HL-60 (cell line): ENCODE measurements around the gene KCNG2.

ENCODE experiments used
- CTCF ChIP-seq: IDR thresholded peaks from one replicate; pipeline ENCODE4 v1.5.1; 2011; ENCODE audit warnings: low read length, control low read depth, inconsistent platforms; ENCODE audit not compliant: insufficient read depth
- GABPA ChIP-seq: IDR thresholded peaks from 2 replicates; pipeline ENCODE4 v1.6.1; 2012; ENCODE audit warnings: low read depth
- POLR2AphosphoS5 ChIP-seq: IDR thresholded peaks from 2 replicates; pipeline ENCODE4 v1.6.1; 2012; ENCODE audit warnings: low read depth
- REST ChIP-seq: IDR thresholded peaks from 2 replicates; pipeline ENCODE4 v1.6.1; 2012; ENCODE audit warnings: low read depth; ENCODE audit not compliant: insufficient replicate concordance

GRCh38 chr18:79873449-79874110, 75.8 kb downstream of the KCNG2 start:
- no peak for TF ChIP-seq CTCF
- no peak for TF ChIP-seq POLR2AphosphoS5
- no peak for TF ChIP-seq REST
- no peak for TF ChIP-seq GABPA
